Measurements from ENCODE around the gene SPR. TPM values are rescaled to one million over a fixed set of nuclear protein-coding genes. Genes with fewer than 3 reads are reported as not detected.
"Not testable (repeated sequence)": the region's sequence is repeated elsewhere in the genome, so short reads cannot be mapped to it uniquely, and the experiment has no call there.

The SPR gene
- total RNA-seq, 4 donors from 2014 or later, result 30.3 to 57.0 (median 50.3) TPM

GRCh38 chr2:72898585-72898906 is 11.3 kb downstream of the SPR start:
- no peaks in the 10 kb centered on the region for H3K36me3 ChIP-seq
- no peak for DNase-seq (ENCODE audit: extremely low spot score)
- 80% methylated on average over 2 of the region's 2 CpGs for WGBS
- no peak overlapping the region for H3K4me3 ChIP-seq
- peaks cover 9 to 15% (median 12%) of the 10 kb centered on the region in 4 donors for H3K4me1 ChIP-seq
- H3K27me3 ChIP-seq, result peaks cover 0 to 79% (median 0%) of the 10 kb centered on the region in 4 donors
- TF ChIP-seq POLR2AphosphoS5 (IDR thresholded peaks at IDR 0.05) (no peak), CTCF (IDR thresholded peaks at IDR 0.05) (no peak), EP300 (IDR thresholded peaks at IDR 0.05) (no peak), POLR2A (IDR thresholded peaks at IDR 0.05; ENCODE audit: low read depth) (no peak)
- no peaks in the 10 kb centered on the region for H3K9me3 ChIP-seq
- no peak overlapping the region for H3K27ac ChIP-seq (replicated peaks in 1 of 4)
- intact Hi-C loops (cut with DNase I), result loop anchor here (5.0 to 10.0 kb wide), 2 partner anchors 176 to 279 kb away; partner anchors contain the start of gene SFXN5

GRCh38 chr2:72900191-72900825 is 13.1 kb downstream of the SPR start:
- Histone ChIP-seq H3K27ac (replicated peaks in 1 of 4) (no peak overlapping the region), H3K9me3 (no peaks in the 10 kb centered on the region), H3K36me3 (no peaks in the 10 kb centered on the region), H3K4me3 (no peak overlapping the region), H3K4me1 (peaks cover 8 to 11% (median 10%) of the 10 kb centered on the region in 4 donors), H3K27me3 (peaks cover 0 to 65% (median 0%) of the 10 kb centered on the region in 4 donors)
- WGBS, result 85% methylated on average over 5 of the region's 5 CpGs
- no peak for TF ChIP-seq POLR2AphosphoS5 (IDR thresholded peaks at IDR 0.05)
- no peak for TF ChIP-seq POLR2A (IDR thresholded peaks at IDR 0.05; ENCODE audit: low read depth)
- no peak for TF ChIP-seq CTCF (IDR thresholded peaks at IDR 0.05)
- no peak for TF ChIP-seq EP300 (IDR thresholded peaks at IDR 0.05)
- intact Hi-C loops (cut with DNase I), result no loop called here
- peak; percentile 86 for DNase-seq (ENCODE audit: extremely low spot score)

GRCh38 chr2:72901426-72901825 is 14.2 kb downstream of the SPR start:
- TF ChIP-seq CTCF (IDR thresholded peaks at IDR 0.05), result no peak
- no peak for TF ChIP-seq EP300 (IDR thresholded peaks at IDR 0.05)
- Histone ChIP-seq H3K27ac (replicated peaks in 1 of 4) (no peak overlapping the region), H3K9me3 (no peaks in the 10 kb centered on the region), H3K36me3 (no peaks in the 10 kb centered on the region), H3K27me3 (peaks cover 0 to 68% (median 0%) of the 10 kb centered on the region in 4 donors), H3K4me1 (peaks cover 0 to under 1% (median 0%) of the 10 kb centered on the region in 4 donors), H3K4me3 (no peak overlapping the region)
- intact Hi-C loops (cut with DNase I), result no loop called here
- WGBS, result 38% methylated on average over 3 of the region's 3 CpGs
- DNase-seq (ENCODE audit: extremely low spot score), result no peak

GRCh38 chr2:72907369-72907768 is 20.2 kb downstream of the SPR start:
- H3K4me1 ChIP-seq; DNase-seq (ENCODE audit: extremely low spot score); H3K9me3 ChIP-seq; H3K4me3 ChIP-seq; intact Hi-C loops (cut with DNase I); H3K36me3 ChIP-seq; H3K27ac ChIP-seq (replicated peaks in 1 of 4): not testable (repeated sequence)
- 89% methylated on average over 13 of the region's 13 CpGs for WGBS
- peaks cover 0 to 84% (median 18%) of the 10 kb centered on the region in 4 donors for H3K27me3 ChIP-seq

- Histone ChIP-seq H3K4me1 (no peaks in the 10 kb centered on the region), H3K27ac (replicated peaks in 1 of 4) (no peak overlapping the region), H3K36me3 (no peaks in the 10 kb centered on the region), H3K4me3 (no peak overlapping the region), H3K9me3 (no peaks in the 10 kb centered on the region), H3K27me3 (peaks cover 0 to 84% (median 27%) of the 10 kb centered on the region in 4 donors)
- WGBS, result 81% methylated on average over 3 of the region's 3 CpGs
- intact Hi-C loops (cut with DNase I), result no loop called here
- DNase-seq (ENCODE audit: extremely low spot score), result no peak
- TF ChIP-seq CTCF (IDR thresholded peaks at IDR 0.05), result no peak
- no peak for TF ChIP-seq POLR2A (IDR thresholded peaks at IDR 0.05; ENCODE audit: low read depth)
- no peak for TF ChIP-seq POLR2AphosphoS5 (IDR thresholded peaks at IDR 0.05)
- TF ChIP-seq EP300 (IDR thresholded peaks at IDR 0.05), result no peak
Observed at GRCh38 chr2:72908741-72909140, 21.5 kb downstream of the SPR start.

All from esophagus muscularis mucosa (tissue), 4 donors.